ENCODE data around the gene AMFR.

GRCh38 chr16:56382901-56383355 lies 42.4 kb downstream of the AMFR start:
- TF ChIP-seq REST (IDR thresholded peaks at IDR 0.05; ENCODE audit: insufficient read depth in 1 of 2, low read depth in 2 of 2, low read length in 2 of 2) (no peak), POLR2AphosphoS5 (IDR thresholded peaks at IDR 0.05; ENCODE audit: low read depth, low read length) (no peak)
